HEK293T (cell line): ENCODE data around the gene HENMT1.
"Not testable (repeated sequence)": the region's sequence is repeated elsewhere in the genome, so short reads cannot be mapped to it uniquely, and the experiment has no call there.

ENCODE experiments used
- CTCF ChIA-PET: fragments of 350-600 bp; formaldehyde crosslinking; extraction: SDS; loops from one replicate; lab custom pipeline; 2021; ENCODE audit warnings: antibody characterized with exemption, inconsistent platforms; lab: Yijun Ruan, JAX
- POLR2A ChIA-PET: fragments of 350-600 bp; formaldehyde crosslinking; extraction: SDS; loops from one replicate; lab custom pipeline; 2020; ENCODE audit warnings: antibody characterized with exemption, inconsistent platforms; lab: Yijun Ruan, JAX
- DNase-seq: peaks from one replicate; pipeline ENCODE4 v3.0.0; 2012; ENCODE audit warnings: mixed read lengths; ENCODE audit errors: extremely low spot score
- ARNT ChIP-seq: fragments of 450-650 bp; IDR thresholded peaks from 2 replicates; pipeline ENCODE4 v1.6.1; 2017; ENCODE audit warnings: mild to moderate bottlenecking
- BHLHE40 ChIP-seq: fragments of 450-650 bp; IDR thresholded peaks from 2 replicates; pipeline ENCODE4 v1.6.1; 2016; ENCODE audit warnings: mild to moderate bottlenecking, moderate library complexity, borderline replicate concordance
- CTBP1 ChIP-seq: fragments of 450-650 bp; IDR thresholded peaks from 2 replicates; pipeline ENCODE4 v1.6.1; 2016; ENCODE audit warnings: borderline replicate concordance
- ELF4 ChIP-seq: fragments of 450-650 bp; IDR thresholded peaks from 2 replicates; pipeline ENCODE4 v1.6.1; 2017; ENCODE audit warnings: antibody characterized with exemption
- FOXA1 ChIP-seq: fragments of 450-650 bp; IDR thresholded peaks from 2 replicates; pipeline ENCODE4 v1.6.1; 2016; ENCODE audit warnings: mild to moderate bottlenecking
- FOXK2 ChIP-seq: fragments of 450-650 bp; IDR thresholded peaks from 2 replicates; pipeline ENCODE4 v1.6.1; 2016; ENCODE audit warnings: mild to moderate bottlenecking
- FOXM1 ChIP-seq: fragments of 450-650 bp; IDR thresholded peaks from 2 replicates; pipeline ENCODE4 v1.6.1; 2017; ENCODE audit warnings: mild to moderate bottlenecking, borderline replicate concordance
- HDGF ChIP-seq: fragments of 450-650 bp; IDR thresholded peaks from 2 replicates; pipeline ENCODE4 v1.6.1; 2017; ENCODE audit warnings: antibody characterized with exemption, borderline replicate concordance
- L3MBTL2 ChIP-seq: fragments of 450-650 bp; conservative IDR thresholded peaks from 2 replicates; pipeline ENCODE4 v1.6.1; 2016; ENCODE audit warnings: mild to moderate bottlenecking
- LEF1 ChIP-seq: fragments of 450-650 bp; IDR thresholded peaks from 2 replicates; pipeline ENCODE4 v1.6.1; 2017; ENCODE audit warnings: mild to moderate bottlenecking, borderline replicate concordance
- NFRKB ChIP-seq: fragments of 450-650 bp; IDR thresholded peaks from 2 replicates; pipeline ENCODE4 v1.6.1; 2016; ENCODE audit warnings: mild to moderate bottlenecking, moderate library complexity
- PKNOX1 ChIP-seq: fragments of 450-650 bp; IDR thresholded peaks from 2 replicates; pipeline ENCODE4 v1.6.1; 2016
- SP1 ChIP-seq: fragments of 450-650 bp; IDR thresholded peaks from 2 replicates; pipeline ENCODE4 v1.6.1; 2017
- SUZ12 ChIP-seq: fragments of 450-650 bp; IDR thresholded peaks from 2 replicates; pipeline ENCODE4 v1.6.1; 2016; ENCODE audit warnings: mild to moderate bottlenecking
- TARDBP ChIP-seq: fragments of 450-650 bp; IDR thresholded peaks from 2 replicates; pipeline ENCODE4 v1.6.1; 2016
- ZNF384 ChIP-seq: fragments of 450-650 bp; IDR thresholded peaks from 2 replicates; pipeline ENCODE4 v1.6.1; 2016

Gene HENMT1

GRCh38 chr1:108671143-108671542 is 10.2 kb upstream of the HENMT1 start:
- DNase-seq, result no peak
- TF ChIP-seq FOXK2 (no peak), NFRKB (no peak), SUZ12 (no peak)
- ChIA-PET CTCF (no interaction called here), POLR2A (no interaction called here)

GRCh38 chr1:108670131-108670773 is 9.4 kb upstream of the HENMT1 start:
- DNase-seq, result no peak
- ChIA-PET POLR2A (interaction anchor here (2.0 kb wide), 1 partner anchor 22 kb away, joined by 6 read pairs; the partner anchor contains the start of gene PRPF38B), CTCF (interaction anchor here (0.6 kb wide), 1 partner anchor 442 kb away, joined by 4 read pairs; a partner anchor contains a TSS)
- TF ChIP-seq FOXK2, result no peak
- TF ChIP-seq L3MBTL2, result no peak
- TF ChIP-seq BHLHE40, result no peak
- TF ChIP-seq SP1, result no peak
- no peak for TF ChIP-seq FOXM1
- no peak for TF ChIP-seq ARNT
- no peak for TF ChIP-seq SUZ12
- no peak for TF ChIP-seq TARDBP
- TF ChIP-seq CTBP1, result no peak
- TF ChIP-seq PKNOX1, result no peak
- TF ChIP-seq ELF4, result no peak
- TF ChIP-seq LEF1, result no peak
- TF ChIP-seq FOXA1, result no peak
- no peak for TF ChIP-seq NFRKB
- no peak for TF ChIP-seq HDGF
- no peak for TF ChIP-seq ZNF384

GRCh38 chr1:108669679-108670078 is 8.8 kb upstream of the HENMT1 start:
- CTCF ChIA-PET, result interaction anchor here (0.6 kb wide), 1 partner anchor 443 kb away, joined by 4 read pairs; a partner anchor contains a TSS
- no peak for TF ChIP-seq NFRKB
- TF ChIP-seq LEF1, result no peak
- no peak for TF ChIP-seq FOXK2
- no peak for TF ChIP-seq FOXA1
- no peak for TF ChIP-seq TARDBP
- TF ChIP-seq FOXM1, result no peak
- TF ChIP-seq SUZ12, result no peak
- no peak for TF ChIP-seq SP1
- no peak for TF ChIP-seq PKNOX1
- TF ChIP-seq ZNF384, result no peak
- TF ChIP-seq HDGF, result no peak
- TF ChIP-seq ARNT, result no peak
- TF ChIP-seq CTBP1, result no peak
- no peak for TF ChIP-seq ELF4
- no peak for TF ChIP-seq BHLHE40
- no peak for TF ChIP-seq L3MBTL2
- POLR2A ChIA-PET, result interaction anchor here (2.0 kb wide), 1 partner anchor 22 kb away, joined by 6 read pairs; the partner anchor contains the start of gene PRPF38B
- no peak for DNase-seq

- ChIA-PET CTCF (no interaction called here), POLR2A (interaction anchor here (2.0 kb wide), 1 partner anchor 23 kb away, joined by 6 read pairs; the partner anchor contains the start of gene PRPF38B)
- TF ChIP-seq LEF1 (no peak), NFRKB (no peak), SUZ12 (no peak), FOXA1 (no peak)
- no peak for DNase-seq
These were observed 7.9 kb upstream of the HENMT1 start for GRCh38 chr1:108668777-108669176.

- CTCF ChIA-PET, result interaction anchor here (1.1 kb wide), 1 partner anchor 23 kb away, joined by 4 read pairs; no protein-coding TSS in a partner anchor
- POLR2A ChIA-PET, DNase-seq: not testable (repeated sequence)
These were observed 6.5 kb upstream of the HENMT1 start for GRCh38 chr1:108667422-108667821.

GRCh38 chr1:108665771-108666170 is 4.9 kb upstream of the HENMT1 start:
- TF ChIP-seq ZNF384 (no peak), HDGF (no peak), FOXM1 (no peak), TARDBP (no peak), NFRKB (no peak), L3MBTL2 (no peak)
- CTCF ChIA-PET, result no interaction called here
- POLR2A ChIA-PET, result no interaction called here
- DNase-seq, result no peak

- ChIA-PET POLR2A (no interaction called here), CTCF (no interaction called here)
- DNase-seq, result no peak
- TF ChIP-seq FOXM1 (no peak), TARDBP (no peak), FOXA1 (no peak), SP1 (no peak), ARNT (no peak), BHLHE40 (no peak), SUZ12 (no peak), LEF1 (no peak)
These were observed 4.2 kb upstream of the HENMT1 start for GRCh38 chr1:108665067-108665466.
